Measurements from ENCODE around the gene TWF2. TPM values are rescaled to one million over a fixed set of nuclear protein-coding genes. Genes with fewer than 3 reads are reported as not detected.

Gene TWF2
- total and polyA plus RNA-seq, 2 of the 4 experiments (the other 2 are of a cell fraction) = 111 to 145 TPM

- no TSS peak for BruUV-seq (replicated peaks)
- DNase-seq = no peak
- ATAC-seq (ENCODE audit: low read depth) = no peak
- TF ChIP-seq CEBPB (IDR thresholded peaks at IDR 0.05; ENCODE audit: low read depth, low read length) = no peak
- no peak for TF ChIP-seq MAFK (IDR thresholded peaks at IDR 0.05; ENCODE audit: low read depth, low read length)
- H3K4ac ChIP-seq (ENCODE audit: low read depth, low read length) = no peak overlapping the region
- POLR2A ChIA-PET (ENCODE audit: unreplicated experiment) = interaction anchor here (0.6 kb wide), 1 partner anchor 68 kb away, joined by 5 read pairs; no protein-coding TSS in a partner anchor
- dilution Hi-C loops (cut with HindIII; ENCODE audit: low sequenced_read_pairs, unreplicated experiment) (no loop called here), intact Hi-C loops (cut with micrococcal nuclease) (no loop called here), in situ Hi-C loops (cut with MboI; ENCODE audit: low sequenced_read_pairs) (no loop called here)
- no peak overlapping the region for H3K14ac ChIP-seq (replicated peaks; ENCODE audit: low read depth, low read length)
- H3K9me3 ChIP-seq (ENCODE audit: control insufficient read depth, insufficient read depth, low read length) = no peaks in the 10 kb centered on the region
- peaks cover 4% of the 10 kb centered on the region; the same call in 1 of the 2 replicates for H3K4me1 ChIP-seq (ENCODE audit: control insufficient read depth, insufficient read depth, low read length)
- H2AK5ac ChIP-seq (ENCODE audit: low read depth, low read length) = no peak overlapping the region
- H3K27me3 ChIP-seq (ENCODE audit: control insufficient read depth, insufficient read depth, low read length) = peaks cover 2% of the 10 kb centered on the region
- H3K4me3 ChIP-seq (ENCODE audit: insufficient read depth, low read depth, low read length) = no peak overlapping the region
- H3K36me3 ChIP-seq (ENCODE audit: control insufficient read depth, insufficient read depth, low read length) = no peaks in the 10 kb centered on the region
- no peak overlapping the region for H2BK15ac ChIP-seq (ENCODE audit: low read depth, low read length)
- H2BK5ac ChIP-seq (ENCODE audit: low read depth, low read length, poor library complexity, severe bottlenecking) = no peak overlapping the region
- H4K8ac ChIP-seq (ENCODE audit: low read depth in 2 of 2, low read length in 2 of 2) = no peak overlapping the region
- H2BK20ac ChIP-seq (ENCODE audit: low read depth, low read length) = no peak overlapping the region
- no peak overlapping the region for H3K27ac ChIP-seq (ENCODE audit: insufficient read depth, low read length)
- H2AFZ ChIP-seq (replicated peaks; ENCODE audit: low read length, poor library complexity) = no peak overlapping the region
- H4K5ac ChIP-seq (ENCODE audit: low read depth, low read length) = no peak overlapping the region
- no peak overlapping the region for H3K23ac ChIP-seq (ENCODE audit: low read depth, low read length)
- H3K56ac ChIP-seq (ENCODE audit: extremely low read depth, insufficient read depth, low read length) = no peak overlapping the region
- CTCF ChIA-PET = no interaction called here
- no peaks in the 10 kb centered on the region for H4K20me1 ChIP-seq (ENCODE audit: insufficient read depth, low read length)
- no peaks in the 10 kb centered on the region for H3K79me1 ChIP-seq (ENCODE audit: low read depth in 1 of 2, low read length in 2 of 2)
- peaks cover 3% of the 10 kb centered on the region; the same call in 1 of the 2 replicates for H3K9me1 ChIP-seq (ENCODE audit: insufficient read depth, low read length)
- no CpG with 5 or more reads among the region's 6 CpGs for WGBS, 2 experiments (ENCODE audit: extremely low coverage in 2 of 2, insufficient read length in 1 of 2)
- no peak overlapping the region for H3K9ac ChIP-seq (ENCODE audit: low read depth, low read length)
- no peak overlapping the region for H2BK120ac ChIP-seq (ENCODE audit: low read depth, low read length)
- no peak overlapping the region for H3K18ac ChIP-seq (ENCODE audit: low read depth, low read length)
- H3K4me2 ChIP-seq (ENCODE audit: low read depth, low read length) = no peak overlapping the region
- H4K91ac ChIP-seq (ENCODE audit: insufficient read depth, low read depth, low read length) = no peak overlapping the region
- H2AK9ac ChIP-seq (replicated peaks; ENCODE audit: low read depth, low read length, poor library complexity) = no peak overlapping the region
Measured at GRCh38 chr3:52185311-52185710, 53.6 kb downstream of the TWF2 start.
